ENCODE results near the gene ERVH48-1. TPM values are rescaled to one million over a fixed set of nuclear protein-coding genes. Genes with fewer than 3 reads are reported as not detected.
"Not testable (repeated sequence)": the region's sequence is repeated elsewhere in the genome, so short reads cannot be mapped to it uniquely, and the experiment has no call there.

ERVH48-1 gene
- total RNA-seq, 2 donors from 2014 or later, result not detected

DNA sequence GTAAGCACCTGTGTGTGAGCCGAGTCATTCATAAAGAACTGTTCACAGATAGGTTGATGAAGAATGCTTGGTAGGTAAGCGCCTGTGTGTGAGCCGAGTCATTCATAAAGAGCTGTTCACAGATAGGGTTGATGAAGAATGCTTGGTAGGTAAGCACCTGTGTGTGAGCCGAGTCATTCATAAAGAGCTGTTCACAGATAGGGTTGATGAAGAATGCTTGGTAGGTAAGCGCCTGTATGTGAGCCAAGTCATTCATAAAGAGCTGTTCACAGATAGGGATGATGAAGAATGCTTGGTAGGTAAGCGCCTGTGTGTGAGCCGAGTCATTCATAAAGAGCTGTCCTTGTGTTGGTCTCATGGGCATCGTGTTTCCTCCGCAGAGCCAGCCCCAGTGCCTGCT, 16.9 kb downstream of the ERVH48-1 start:
- not testable (repeated sequence) for H3K27me3 Mint-ChIP-seq; H3K9me3 ChIP-seq (ENCODE audit: control insufficient read depth, low read length, poor library complexity, severe bottlenecking); H3K4me1 Mint-ChIP-seq; H3K36me3 Mint-ChIP-seq (ENCODE audit: low read depth); H3K27ac Mint-ChIP-seq; DNase-seq; ATAC-seq; H3K4me3 Mint-ChIP-seq

DNA sequence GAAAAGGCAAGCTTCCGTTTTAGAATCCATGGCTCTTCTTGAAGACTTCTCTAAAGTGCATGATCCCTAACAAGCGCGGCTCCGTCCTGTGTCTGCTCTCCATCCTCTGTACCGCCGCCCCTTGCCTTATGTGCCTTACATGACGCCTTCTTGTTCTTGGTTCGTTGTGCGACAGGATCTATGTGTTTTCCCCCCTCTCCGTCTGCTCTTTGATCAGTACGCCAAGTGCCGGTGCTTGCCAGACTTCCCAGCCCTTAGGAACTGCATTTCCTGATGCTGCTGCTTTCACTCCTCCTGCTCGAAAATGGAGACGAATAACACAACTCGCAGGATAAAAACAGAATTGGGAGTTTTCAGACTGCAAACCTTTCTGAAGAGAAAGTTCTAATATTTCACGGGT, 19.2 kb downstream of the ERVH48-1 start:
- Mint-ChIP-seq H3K27ac (no peak overlapping the region), H3K4me1 (peaks cover 6% of the 10 kb centered on the region), H3K27me3 (no peaks in the 10 kb centered on the region), H3K36me3 (ENCODE audit: low read depth) (peaks cover 6% of the 10 kb centered on the region), H3K4me3 (no peak overlapping the region)
- DNase-seq, result no peak
- ATAC-seq, result no peak
- no peaks in the 10 kb centered on the region for H3K9me3 ChIP-seq (ENCODE audit: control insufficient read depth, low read length, poor library complexity, severe bottlenecking)

- H3K9me3 ChIP-seq (ENCODE audit: control insufficient read depth, low read length, poor library complexity, severe bottlenecking), result no peaks in the 10 kb centered on the region
- Mint-ChIP-seq H3K27ac (no peak overlapping the region), H3K27me3 (no peaks in the 10 kb centered on the region), H3K4me1 (peaks cover 4% of the 10 kb centered on the region), H3K4me3 (no peak overlapping the region), H3K36me3 (ENCODE audit: low read depth) (peaks cover 4% of the 10 kb centered on the region)
- ATAC-seq (no peak), DNase-seq (no peak)
These were observed 20.2 kb downstream of the ERVH48-1 start for GRCh38 chr21:42905195-42905594.

DNA sequence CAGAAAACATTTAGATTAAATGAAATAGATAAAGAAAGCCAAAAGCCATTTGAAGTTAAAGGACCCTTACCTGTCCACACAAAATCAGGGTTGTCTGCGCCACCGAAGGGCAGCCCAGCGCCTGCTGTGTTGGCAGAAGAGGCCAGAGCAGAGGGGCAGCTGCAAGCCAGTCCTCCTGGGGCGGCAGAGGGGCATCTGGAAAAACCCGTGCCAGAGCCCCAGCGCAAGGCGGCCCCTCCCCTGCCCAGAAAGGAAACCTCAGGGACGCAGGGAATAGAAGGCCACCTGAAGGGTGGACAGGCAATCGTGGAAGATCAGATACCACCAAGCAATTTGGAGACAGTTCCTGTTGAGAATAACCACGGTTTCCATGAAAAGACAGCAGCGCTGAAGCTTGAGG, 21.6 kb downstream of the ERVH48-1 start:
- ATAC-seq (no peak), DNase-seq (no peak)
- Mint-ChIP-seq H3K27me3 (no peaks in the 10 kb centered on the region), H3K4me3 (no peak overlapping the region), H3K4me1 (peaks cover 2% of the 10 kb centered on the region), H3K27ac (peak overlapping the region; percentile 41), H3K36me3 (ENCODE audit: low read depth) (peaks cover 3% of the 10 kb centered on the region)
- no peaks in the 10 kb centered on the region for H3K9me3 ChIP-seq (ENCODE audit: control insufficient read depth, low read length, poor library complexity, severe bottlenecking)

DNA sequence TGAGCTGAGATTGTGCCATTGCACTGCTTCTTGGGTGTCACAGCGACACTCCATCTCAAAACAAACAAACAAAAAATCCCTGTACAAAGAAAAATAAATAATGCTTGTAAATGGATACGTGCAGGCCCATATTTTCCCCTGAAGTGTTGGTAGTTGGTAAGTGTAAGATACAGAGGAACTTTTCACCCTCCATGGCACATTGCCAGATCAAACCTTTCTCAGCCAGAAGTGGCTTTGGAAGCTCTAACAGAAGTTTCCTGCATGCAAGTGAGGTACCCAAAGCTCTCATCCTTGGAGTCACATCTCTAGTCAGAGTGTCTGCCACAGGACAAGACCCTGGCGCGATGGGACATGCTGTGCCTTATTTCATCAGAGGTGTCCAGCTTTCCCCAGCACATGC, 25.0 kb downstream of the ERVH48-1 start:
- H3K27ac Mint-ChIP-seq, result no peak overlapping the region
- no peak for ATAC-seq
- no peak overlapping the region for H3K4me3 Mint-ChIP-seq
- H3K27me3 Mint-ChIP-seq, result no peaks in the 10 kb centered on the region
- H3K9me3 ChIP-seq (ENCODE audit: control insufficient read depth, low read length, poor library complexity, severe bottlenecking), result no peaks in the 10 kb centered on the region
- peaks cover 6% of the 10 kb centered on the region for H3K36me3 Mint-ChIP-seq (ENCODE audit: low read depth)
- no peak for DNase-seq
- H3K4me1 Mint-ChIP-seq, result peaks cover 5% of the 10 kb centered on the region

DNA sequence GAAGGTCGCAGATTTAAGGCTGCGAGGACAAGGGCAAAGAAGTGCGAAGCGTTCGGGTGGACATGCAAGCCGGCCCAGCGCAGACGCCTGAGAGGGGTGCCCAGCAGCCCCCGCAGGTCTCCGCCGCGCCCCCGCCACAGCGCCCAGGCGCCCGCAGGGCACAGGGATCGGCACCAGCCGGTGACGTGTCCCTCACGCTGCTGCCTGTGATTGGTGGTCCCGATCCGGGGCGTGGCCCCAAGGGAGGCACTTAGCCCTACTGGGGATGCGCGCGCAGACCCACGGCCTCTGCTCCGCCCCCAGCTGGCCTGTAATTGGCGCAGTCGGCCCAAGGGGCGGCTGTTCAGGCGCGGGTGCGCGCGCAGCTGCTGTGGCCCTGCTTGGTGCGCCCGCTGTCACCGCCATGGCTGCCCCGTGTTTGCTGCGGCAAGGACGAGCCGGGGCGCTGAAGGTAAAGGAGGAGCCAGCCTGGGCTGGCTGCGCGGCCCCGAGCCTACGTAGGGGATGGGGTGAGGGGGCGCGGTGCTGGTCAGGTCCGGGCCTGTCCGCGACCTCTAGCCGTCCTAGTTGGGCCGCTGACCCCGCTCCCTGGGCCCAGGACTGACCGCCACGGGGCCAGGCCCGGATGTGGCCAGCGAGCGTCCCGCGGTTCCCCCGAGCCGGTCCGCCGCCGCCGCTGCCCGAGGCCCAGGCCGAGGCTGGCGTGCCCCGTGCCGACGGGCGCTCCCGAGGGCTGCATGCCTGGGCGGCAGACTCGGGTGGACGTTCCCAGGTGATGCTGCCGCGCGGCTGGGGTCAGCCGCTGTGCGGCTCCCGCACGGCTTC, 32.3 kb downstream of the ERVH48-1 start, which contains the start of gene NDUFV3:
Gene NDUFV3, plus strand, starts transcription at position 379 of the 825 bp plus-strand sequence. Its CDS starts 25 bp downstream, at position 404.
- Mint-ChIP-seq H3K4me3 (peak within 1 kb of the TSS; percentile 96), H3K27me3 (no peaks in the 10 kb centered on the region), H3K36me3 (ENCODE audit: low read depth) (peaks cover 3% of the 10 kb centered on the region), H3K27ac (peak within 1 kb of the TSS; percentile 95), H3K4me1 (peaks cover 11% of the 10 kb centered on the region)
- peak; percentile 93 for ATAC-seq
- DNase-seq, result peak; percentile 99 to 100 (median 100)
- no peaks in the 10 kb centered on the region for H3K9me3 ChIP-seq (ENCODE audit: control insufficient read depth, low read length, poor library complexity, severe bottlenecking)

DNA sequence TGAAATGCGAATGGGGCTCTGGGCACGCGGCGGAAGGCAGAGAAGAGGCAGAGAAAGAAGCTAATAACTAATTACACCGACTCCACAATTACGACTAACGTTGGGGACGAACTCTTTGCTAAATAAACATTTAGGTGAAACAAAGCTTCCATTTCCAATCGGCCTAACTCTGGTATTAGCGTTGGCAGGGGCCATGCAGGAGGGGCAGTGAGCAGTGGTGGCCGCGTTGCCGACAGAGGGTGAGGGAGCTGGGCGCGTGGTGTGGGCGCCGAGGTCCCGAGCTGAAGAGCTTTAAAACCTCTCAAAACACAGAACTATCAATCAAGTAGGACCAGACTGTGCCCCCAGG, 32.9 kb downstream of the ERVH48-1 start:
- DNase-seq (no peak), ATAC-seq (peak; percentile 24)
- Mint-ChIP-seq H3K4me3 (peak overlapping the region; percentile 96), H3K4me1 (peaks cover 10% of the 10 kb centered on the region), H3K27ac (peak overlapping the region; percentile 95), H3K27me3 (no peaks in the 10 kb centered on the region), H3K36me3 (ENCODE audit: low read depth) (peaks cover 2% of the 10 kb centered on the region)
- no peaks in the 10 kb centered on the region for H3K9me3 ChIP-seq (ENCODE audit: control insufficient read depth, low read length, poor library complexity, severe bottlenecking)

- H3K9me3 ChIP-seq (ENCODE audit: control insufficient read depth, low read length, poor library complexity, severe bottlenecking), result no peaks in the 10 kb centered on the region
- no peak for DNase-seq
- Mint-ChIP-seq H3K36me3 (ENCODE audit: low read depth) (no peaks in the 10 kb centered on the region), H3K4me1 (peaks cover 2% of the 10 kb centered on the region), H3K4me3 (no peak overlapping the region), H3K27me3 (no peaks in the 10 kb centered on the region), H3K27ac (no peak overlapping the region)
- ATAC-seq, result no peak
These were observed 38.1 kb downstream of the ERVH48-1 start for GRCh38 chr21:42887326-42887725.

DNA sequence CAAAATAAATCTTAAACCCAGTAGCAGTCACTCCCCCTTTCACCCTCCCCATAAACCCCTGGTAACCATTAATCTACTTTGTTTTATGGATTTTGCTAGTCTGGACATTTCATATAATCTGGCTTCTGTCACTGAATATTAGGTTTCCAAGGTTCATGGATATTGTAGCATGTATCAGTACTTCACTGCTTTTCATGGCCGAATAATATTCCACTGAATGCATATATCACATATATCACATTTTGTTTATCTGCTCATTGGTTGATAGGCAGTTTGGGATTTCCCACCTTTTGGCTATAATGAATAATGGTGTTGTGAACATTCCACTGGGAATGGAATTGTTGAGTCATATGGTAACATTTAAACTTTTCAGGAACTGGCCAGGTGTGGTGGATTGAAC, 41.5 kb downstream of the ERVH48-1 start:
- DNase-seq (no peak), ATAC-seq (no peak)
- no peak overlapping the region for H3K4me3 Mint-ChIP-seq
- H3K36me3 Mint-ChIP-seq (ENCODE audit: low read depth), result no peaks in the 10 kb centered on the region
- H3K4me1 Mint-ChIP-seq, result peaks cover 14% of the 10 kb centered on the region
- no peaks in the 10 kb centered on the region for H3K9me3 ChIP-seq (ENCODE audit: control insufficient read depth, low read length, poor library complexity, severe bottlenecking)
- no peaks in the 10 kb centered on the region for H3K27me3 Mint-ChIP-seq
- no peak overlapping the region for H3K27ac Mint-ChIP-seq

DNA sequence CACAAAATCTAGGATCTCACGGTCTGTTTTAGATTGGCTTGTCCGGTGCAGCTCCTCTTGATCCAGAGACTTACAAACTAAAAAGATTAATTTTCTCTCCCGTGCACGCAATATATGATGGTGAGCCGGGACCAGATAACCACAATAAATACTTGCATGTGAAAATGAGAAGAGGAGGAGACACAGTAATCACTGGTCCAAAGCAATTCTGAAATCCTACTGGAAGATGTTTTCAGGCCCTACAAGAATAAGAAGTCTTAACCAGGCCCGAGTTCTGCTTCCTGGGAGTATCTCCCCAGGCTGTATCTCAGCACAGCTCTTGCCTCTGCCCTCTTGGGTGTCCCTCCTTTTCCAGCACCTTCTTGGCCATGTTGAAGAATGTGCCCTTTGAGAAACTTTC, 45.1 kb downstream of the ERVH48-1 start:
- ATAC-seq, result no peak
- Mint-ChIP-seq H3K4me1 (peaks cover 23% of the 10 kb centered on the region), H3K4me3 (peak overlapping the region; percentile 98), H3K27me3 (no peaks in the 10 kb centered on the region), H3K36me3 (ENCODE audit: low read depth) (peaks cover 3% of the 10 kb centered on the region), H3K27ac (peak overlapping the region; percentile 97)
- H3K9me3 ChIP-seq (ENCODE audit: control insufficient read depth, low read length, poor library complexity, severe bottlenecking), result no peaks in the 10 kb centered on the region
- DNase-seq, result no peak

DNA sequence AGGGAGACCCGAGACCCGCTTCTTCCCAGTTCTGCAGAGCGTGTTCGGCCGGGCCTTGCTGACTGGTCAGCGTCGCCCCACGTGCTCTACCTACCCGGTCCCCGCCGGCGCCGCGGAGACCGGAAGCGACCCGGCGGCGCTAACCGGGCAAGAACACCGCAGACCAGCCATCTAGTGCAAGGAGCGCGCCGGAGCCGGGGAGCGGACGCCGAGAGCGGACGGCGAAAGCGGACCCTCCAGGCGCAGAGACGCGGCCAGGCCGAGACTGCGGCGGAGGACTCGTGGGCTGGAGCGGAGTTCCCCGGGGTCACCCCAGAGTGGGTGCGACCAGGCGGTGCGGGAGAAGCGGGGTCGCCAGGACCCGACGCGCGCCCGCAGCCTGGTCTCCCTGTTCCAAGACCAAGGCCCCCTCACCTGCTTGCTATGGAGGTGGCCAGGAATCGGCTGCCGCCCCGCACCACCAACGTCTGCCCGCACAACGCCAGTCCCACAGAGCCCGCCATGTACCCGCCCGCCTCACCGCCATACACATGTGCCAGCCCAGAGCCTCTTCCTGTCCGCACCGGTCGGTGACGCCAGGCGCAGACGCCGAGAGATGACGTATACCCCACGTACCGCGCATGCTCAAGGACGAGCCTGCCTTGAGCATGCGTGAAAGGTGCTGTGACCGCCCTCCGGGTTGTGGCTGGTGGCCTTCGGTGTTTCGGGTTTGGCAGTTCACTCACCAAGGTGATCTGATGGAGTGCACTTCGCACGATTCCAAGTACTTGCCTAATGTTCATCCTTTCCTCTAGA, 46.2 kb downstream of the ERVH48-1 start, which contains the start of gene WDR4:
Gene WDR4, minus strand, starts transcription at position 547 of the 795 bp plus-strand sequence. Its CDS starts 44 bp downstream, at position 503.
- no peaks in the 10 kb centered on the region for H3K9me3 ChIP-seq (ENCODE audit: control insufficient read depth, low read length, poor library complexity, severe bottlenecking)
- Mint-ChIP-seq H3K4me1 (peaks cover 23% of the 10 kb centered on the region), H3K4me3 (peak within 1 kb of the TSS; percentile 98), H3K27ac (peak within 1 kb of the TSS; percentile 97), H3K27me3 (no peaks in the 10 kb centered on the region), H3K36me3 (ENCODE audit: low read depth) (peaks cover 3% of the 10 kb centered on the region)
- DNase-seq (peak; percentile 89 to 99 (median 95)), ATAC-seq (peak; percentile 93)

GRCh38 chr21:42878678-42878992, 46.8 kb downstream of the ERVH48-1 start:
- H3K4me3 Mint-ChIP-seq, result peak overlapping the region; percentile 98
- H3K9me3 ChIP-seq (ENCODE audit: control insufficient read depth, low read length, poor library complexity, severe bottlenecking), result no peaks in the 10 kb centered on the region
- no peaks in the 10 kb centered on the region for H3K27me3 Mint-ChIP-seq
- peaks cover 3% of the 10 kb centered on the region for H3K36me3 Mint-ChIP-seq (ENCODE audit: low read depth)
- peaks cover 23% of the 10 kb centered on the region for H3K4me1 Mint-ChIP-seq
- ATAC-seq (peak; percentile 7), DNase-seq (no peak)
- peak overlapping the region; percentile 97 for H3K27ac Mint-ChIP-seq

DNA sequence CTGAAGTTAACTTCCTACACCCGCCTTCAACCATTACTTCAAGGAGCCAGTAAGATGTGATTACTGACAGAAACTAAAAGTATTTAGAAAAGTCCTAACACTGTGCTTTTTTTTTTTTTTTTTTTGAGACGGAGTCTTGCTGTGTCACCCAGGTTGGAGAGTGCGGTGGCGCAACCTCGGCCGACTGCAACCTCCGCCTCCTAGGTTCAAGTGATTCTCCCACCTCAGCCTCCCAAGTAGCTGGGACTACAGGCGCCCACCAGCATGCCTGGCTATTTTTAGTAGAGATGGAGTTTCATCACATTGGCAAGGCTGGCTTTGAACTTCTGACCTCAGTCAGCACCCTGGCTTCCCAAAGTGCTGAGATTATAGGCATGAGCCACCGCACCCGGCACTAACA, 49.6 kb downstream of the ERVH48-1 start:
- H3K9me3 ChIP-seq (ENCODE audit: control insufficient read depth, low read length, poor library complexity, severe bottlenecking); ATAC-seq; DNase-seq; H3K27me3 Mint-ChIP-seq; H3K4me3 Mint-ChIP-seq; H3K27ac Mint-ChIP-seq; H3K36me3 Mint-ChIP-seq (ENCODE audit: low read depth): not testable (repeated sequence)
- peaks cover 23% of the 10 kb centered on the region for H3K4me1 Mint-ChIP-seq
